GM06990 (cell line): ENCODE results near the gene JOSD1.

Experiments used
- DNase-seq: peaks from one replicate; pipeline ENCODE4 v3.0.0-alpha.2; 2011; ENCODE audit not compliant: insufficient read length; ENCODE audit errors: extremely low read depth
- H3K27me3 ChIP-seq: replicated peaks from 2 replicates; pipeline ENCODE4 v1.6.0; 2011; ENCODE audit warnings: low read length; ENCODE audit not compliant: control insufficient read depth, insufficient read depth
- H3K36me3 ChIP-seq: 2 replicates; pipeline ENCODE4 v1.5.1; 2011; ENCODE audit warnings: low read length; ENCODE audit not compliant: control insufficient read depth, insufficient read depth
- H3K4me3 ChIP-seq: replicated peaks from 2 replicates; pipeline ENCODE4 v1.5.1; 2011; ENCODE audit warnings: low read depth, mild to moderate bottlenecking, control low read depth, low read length
- TF ChIP-seq, protein P1 (sequence below): IDR thresholded peaks from 2 replicates; pipeline ENCODE4 v1.5.1; 2011; ENCODE audit warnings: low read length, control low read depth, mild to moderate bottlenecking, inconsistent platforms; ENCODE audit not compliant: insufficient read depth, poor library complexity, severe bottlenecking

The JOSD1 gene

DNA sequence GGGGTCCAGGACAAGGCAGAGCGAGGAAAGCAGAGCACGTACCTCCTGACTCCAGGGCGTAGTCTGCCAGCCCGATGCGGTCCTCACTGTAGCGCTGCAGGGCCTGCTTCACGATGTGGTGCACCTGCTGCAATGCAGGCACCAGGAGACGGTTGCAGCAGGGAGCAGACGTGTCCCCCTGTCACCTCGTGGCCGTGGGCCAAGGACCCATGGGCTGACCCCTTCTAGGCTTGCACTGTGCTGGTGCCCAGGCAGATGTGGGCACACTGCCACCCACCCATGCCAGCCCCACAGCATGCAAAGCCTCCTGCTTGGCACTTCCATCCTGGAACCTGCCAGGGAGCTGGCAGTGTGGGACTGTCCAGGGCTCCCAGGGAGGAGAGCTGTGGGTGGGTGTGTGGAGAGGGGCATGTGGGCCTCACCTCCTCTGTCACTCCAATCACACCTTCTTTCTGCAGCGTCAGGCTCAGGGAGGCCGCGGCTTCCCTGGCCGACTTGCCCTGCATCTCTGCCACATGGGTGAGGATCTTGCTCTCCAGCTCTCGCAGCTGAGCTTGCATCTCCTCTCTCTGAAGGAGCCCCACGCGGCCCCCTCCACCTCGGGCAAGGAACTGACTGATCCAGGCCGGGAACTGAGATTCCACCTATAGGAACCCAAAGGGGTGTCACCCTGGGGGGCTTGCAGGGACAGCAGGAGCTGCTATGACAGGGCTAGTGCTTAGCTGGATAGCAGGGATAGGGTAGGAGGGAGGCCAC lies 38.7 kb upstream of the JOSD1 start:
- H3K36me3 ChIP-seq = peaks cover 61% of the 10 kb centered on the region
- no peak for DNase-seq
- no peaks in the 10 kb centered on the region for H3K27me3 ChIP-seq
- TF ChIP-seq, protein P1, sequence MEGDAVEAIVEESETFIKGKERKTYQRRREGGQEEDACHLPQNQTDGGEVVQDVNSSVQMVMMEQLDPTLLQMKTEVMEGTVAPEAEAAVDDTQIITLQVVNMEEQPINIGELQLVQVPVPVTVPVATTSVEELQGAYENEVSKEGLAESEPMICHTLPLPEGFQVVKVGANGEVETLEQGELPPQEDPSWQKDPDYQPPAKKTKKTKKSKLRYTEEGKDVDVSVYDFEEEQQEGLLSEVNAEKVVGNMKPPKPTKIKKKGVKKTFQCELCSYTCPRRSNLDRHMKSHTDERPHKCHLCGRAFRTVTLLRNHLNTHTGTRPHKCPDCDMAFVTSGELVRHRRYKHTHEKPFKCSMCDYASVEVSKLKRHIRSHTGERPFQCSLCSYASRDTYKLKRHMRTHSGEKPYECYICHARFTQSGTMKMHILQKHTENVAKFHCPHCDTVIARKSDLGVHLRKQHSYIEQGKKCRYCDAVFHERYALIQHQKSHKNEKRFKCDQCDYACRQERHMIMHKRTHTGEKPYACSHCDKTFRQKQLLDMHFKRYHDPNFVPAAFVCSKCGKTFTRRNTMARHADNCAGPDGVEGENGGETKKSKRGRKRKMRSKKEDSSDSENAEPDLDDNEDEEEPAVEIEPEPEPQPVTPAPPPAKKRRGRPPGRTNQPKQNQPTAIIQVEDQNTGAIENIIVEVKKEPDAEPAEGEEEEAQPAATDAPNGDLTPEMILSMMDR = no peak
- no peak overlapping the region for H3K4me3 ChIP-seq

DNA sequence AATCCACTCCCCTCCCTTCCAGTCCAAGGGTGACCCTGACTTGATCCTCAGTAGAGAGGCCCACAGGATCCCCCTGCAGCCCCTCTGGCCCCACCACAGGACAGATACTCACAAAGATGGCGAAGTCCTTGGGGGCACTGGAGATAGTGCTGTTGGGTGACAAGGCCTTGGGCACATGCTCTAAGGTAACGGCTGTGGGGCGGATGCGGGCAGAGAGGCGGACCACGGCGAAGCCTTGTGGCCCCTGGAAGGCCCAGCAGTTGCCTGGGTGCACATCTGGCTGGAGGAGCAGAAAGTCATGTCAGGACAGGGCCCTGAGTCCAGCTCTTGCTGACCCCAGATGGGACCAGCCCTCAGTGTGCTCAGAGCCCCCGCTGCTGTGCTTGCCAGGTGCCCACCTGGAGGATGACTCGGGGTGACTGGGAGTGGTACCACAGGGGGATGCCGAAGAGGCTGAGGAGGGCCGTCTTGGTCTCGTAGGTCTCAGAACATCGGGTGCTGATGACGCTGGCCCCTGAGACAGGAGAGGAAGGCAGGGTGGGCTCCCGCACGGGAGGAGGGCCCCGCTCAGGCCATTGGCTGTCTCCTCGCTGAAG lies 37.8 kb upstream of the JOSD1 start:
- Histone ChIP-seq H3K4me3 (no peak overlapping the region), H3K36me3 (peaks cover 69% of the 10 kb centered on the region), H3K27me3 (no peaks in the 10 kb centered on the region)
- TF ChIP-seq, protein P1 = no peak
- no peak for DNase-seq

DNA sequence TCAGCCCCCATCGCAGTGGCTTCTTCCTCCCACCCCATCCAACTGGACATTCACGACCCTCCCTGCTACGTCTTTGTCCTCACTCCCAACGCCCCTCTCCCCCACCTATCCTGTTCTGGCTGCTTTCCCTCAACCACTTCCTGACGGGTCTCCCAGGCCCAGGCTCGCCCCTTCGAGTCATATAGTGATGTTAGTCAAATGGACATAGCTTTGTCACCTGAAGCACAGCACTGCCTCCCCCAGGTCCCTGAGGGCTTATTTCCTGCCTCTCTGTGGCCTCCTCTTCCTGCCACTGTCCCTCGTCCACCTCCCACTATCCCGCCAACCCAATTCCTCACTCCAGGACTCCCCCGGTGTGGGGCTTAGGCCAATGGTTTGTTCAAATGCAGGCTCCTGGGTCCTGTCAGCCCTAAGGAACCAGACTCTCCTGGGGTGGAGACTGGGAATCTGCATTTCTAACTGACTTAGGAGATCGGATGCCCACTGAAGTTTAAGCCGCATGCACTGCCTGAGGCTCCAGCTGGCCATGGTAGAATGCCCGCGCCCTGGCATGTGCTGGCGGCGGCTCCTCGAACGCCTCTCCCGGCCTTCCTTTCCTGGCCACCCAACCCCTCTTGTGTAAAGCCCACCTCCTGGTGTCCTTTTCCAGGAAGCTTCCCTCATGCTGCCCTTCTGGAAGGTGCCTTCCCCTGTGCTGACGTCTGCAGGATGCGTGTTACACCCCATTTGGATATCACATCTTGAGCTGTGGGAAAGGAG lies 36.7 kb upstream of the JOSD1 start:
- Histone ChIP-seq H3K36me3 (peaks cover 69% of the 10 kb centered on the region), H3K27me3 (no peaks in the 10 kb centered on the region), H3K4me3 (no peak overlapping the region)
- no peak for DNase-seq
- TF ChIP-seq, protein P1 = no peak

DNA sequence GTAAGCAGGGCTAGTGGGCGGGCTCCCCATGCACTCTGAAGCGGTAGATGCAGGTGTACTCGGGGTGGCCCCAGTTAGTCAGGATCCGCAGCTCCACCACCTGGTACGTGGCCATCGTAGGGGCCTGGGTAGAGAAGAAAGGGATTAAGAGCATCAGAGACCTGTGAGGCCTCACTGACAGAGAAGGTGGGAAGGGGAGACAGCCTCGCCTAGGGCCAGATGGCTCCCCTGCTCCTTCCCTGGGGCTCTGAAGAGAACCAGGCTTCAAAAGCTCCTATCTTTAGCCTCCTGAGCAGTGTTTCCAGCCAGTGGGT lies 35.5 kb upstream of the JOSD1 start:
- DNase-seq = no peak
- peaks cover 63% of the 10 kb centered on the region for H3K36me3 ChIP-seq
- TF ChIP-seq, protein P1 = no peak

DNA sequence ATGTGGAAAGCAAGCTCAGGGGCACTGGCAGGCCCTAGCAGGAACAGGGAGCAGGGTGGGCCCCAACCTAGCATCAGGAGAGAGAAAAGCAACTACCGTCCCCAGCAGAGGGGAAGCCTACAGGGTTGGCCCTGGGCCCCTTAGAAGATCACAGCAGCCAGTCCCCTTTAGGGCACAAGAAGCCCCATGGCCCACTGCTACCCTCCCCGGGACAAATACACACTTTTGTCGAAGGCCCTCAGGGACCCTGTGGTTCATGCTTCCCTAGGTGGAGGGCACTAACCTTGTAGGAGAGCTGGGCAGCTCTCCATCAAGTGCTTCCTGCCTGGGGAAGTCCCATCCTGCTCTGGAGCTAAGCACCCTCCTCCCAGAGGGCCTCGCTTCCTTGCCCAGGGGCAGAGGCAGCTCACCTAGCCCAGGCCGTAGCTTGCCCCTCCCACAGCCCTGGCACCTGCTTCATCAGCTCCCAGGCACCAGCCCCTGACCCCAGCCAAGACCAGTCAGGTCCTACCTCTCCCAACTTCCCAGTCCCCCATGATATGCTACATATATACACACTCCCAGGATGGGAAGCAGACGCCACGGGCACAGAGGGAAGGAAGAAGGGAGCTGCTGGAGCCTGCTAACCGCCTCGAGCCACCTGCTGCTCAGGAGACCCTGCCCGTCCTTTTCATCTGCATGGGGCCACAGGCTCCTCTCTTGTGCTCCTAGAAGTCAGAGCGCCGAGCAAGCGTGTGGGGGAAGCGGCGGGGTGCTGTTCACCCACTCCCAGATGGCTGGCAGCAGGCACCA lies 34.9 kb upstream of the JOSD1 start:
- H3K4me3 ChIP-seq = no peak overlapping the region
- TF ChIP-seq, protein P1 = no peak
- H3K36me3 ChIP-seq = peaks cover 63% of the 10 kb centered on the region
- no peaks in the 10 kb centered on the region for H3K27me3 ChIP-seq
- no peak for DNase-seq

More for the DNA sequence above, 35.5 kb upstream of the JOSD1 start:
- Histone ChIP-seq H3K4me3 (no peak overlapping the region), H3K27me3 (no peaks in the 10 kb centered on the region)
